ENCODE measurements around the gene PHLPP1.

Gene PHLPP1

GRCh38 chr18:62856294-62856693 lies 141.0 kb downstream of the PHLPP1 start:
- Histone ChIP-seq H3K27ac (ENCODE audit: low read depth, low read length) (no peak overlapping the region), H3K9me3 (ENCODE audit: insufficient read depth, low read length) (no peaks in the 10 kb centered on the region), H3K4me3 (ENCODE audit: insufficient read depth, low read length, poor library complexity, severe bottlenecking) (no peak overlapping the region), H3F3A (ENCODE audit: insufficient read depth) (no peaks in the 10 kb centered on the region), H3K79me2 (ENCODE audit: insufficient read depth, low read length) (no peaks in the 10 kb centered on the region), H3K27me3 (ENCODE audit: low read length) (no peaks in the 10 kb centered on the region), H3K36me3 (ENCODE audit: low read length) (no peaks in the 10 kb centered on the region), H3K9ac (ENCODE audit: low read length) (no peak overlapping the region), H2AFZ (ENCODE audit: low read depth, low read length, severe bottlenecking) (no peak overlapping the region), H4K20me1 (ENCODE audit: low read depth, low read length) (no peaks in the 10 kb centered on the region), H3K4me2 (ENCODE audit: low read depth, low read length, poor library complexity, severe bottlenecking) (no peak overlapping the region), H3K9me2 (replicated peaks; ENCODE audit: insufficient read depth, low read length) (no peaks in the 10 kb centered on the region)
- TF ChIP-seq EZH2phosphoT487 (conservative IDR thresholded peaks at IDR 0.05; ENCODE audit: low read length) (no peak), CTCF (IDR thresholded peaks at IDR 0.05; ENCODE audit: insufficient read depth, low read length, poor library complexity, severe bottlenecking) (no peak)

GRCh38 chr18:62857263-62857976 lies 142.1 kb downstream of the PHLPP1 start:
- Histone ChIP-seq H3K9me3 (ENCODE audit: insufficient read depth, low read length) (no peaks in the 10 kb centered on the region), H3K79me2 (ENCODE audit: insufficient read depth, low read length) (no peaks in the 10 kb centered on the region), H3K9me2 (replicated peaks; ENCODE audit: insufficient read depth, low read length) (no peaks in the 10 kb centered on the region), H3K4me2 (ENCODE audit: low read depth, low read length, poor library complexity, severe bottlenecking) (no peak overlapping the region), H4K20me1 (ENCODE audit: low read depth, low read length) (no peaks in the 10 kb centered on the region), H3F3A (ENCODE audit: insufficient read depth) (no peaks in the 10 kb centered on the region), H3K27ac (ENCODE audit: low read depth, low read length) (no peak overlapping the region), H3K4me3 (ENCODE audit: insufficient read depth, low read length, poor library complexity, severe bottlenecking) (no peak overlapping the region), H3K36me3 (ENCODE audit: low read length) (no peaks in the 10 kb centered on the region), H3K27me3 (ENCODE audit: low read length) (no peaks in the 10 kb centered on the region), H2AFZ (ENCODE audit: low read depth, low read length, severe bottlenecking) (no peak overlapping the region), H3K9ac (ENCODE audit: low read length) (no peak overlapping the region)
- no peak for TF ChIP-seq CTCF (IDR thresholded peaks at IDR 0.05; ENCODE audit: insufficient read depth, low read length, poor library complexity, severe bottlenecking)
- no peak for TF ChIP-seq EZH2phosphoT487 (conservative IDR thresholded peaks at IDR 0.05; ENCODE audit: low read length)

- Histone ChIP-seq H3F3A (ENCODE audit: insufficient read depth) (no peaks in the 10 kb centered on the region), H4K20me1 (ENCODE audit: low read depth, low read length) (no peaks in the 10 kb centered on the region), H3K9me2 (replicated peaks; ENCODE audit: insufficient read depth, low read length) (no peaks in the 10 kb centered on the region), H3K27ac (ENCODE audit: low read depth, low read length) (no peak overlapping the region), H3K4me3 (ENCODE audit: insufficient read depth, low read length, poor library complexity, severe bottlenecking) (no peak overlapping the region), H3K79me2 (ENCODE audit: insufficient read depth, low read length) (no peaks in the 10 kb centered on the region), H3K27me3 (ENCODE audit: low read length) (no peaks in the 10 kb centered on the region), H3K9me3 (ENCODE audit: insufficient read depth, low read length) (no peaks in the 10 kb centered on the region), H3K4me2 (ENCODE audit: low read depth, low read length, poor library complexity, severe bottlenecking) (no peak overlapping the region), H3K9ac (ENCODE audit: low read length) (no peak overlapping the region), H2AFZ (ENCODE audit: low read depth, low read length, severe bottlenecking) (no peak overlapping the region), H3K36me3 (ENCODE audit: low read length) (no peaks in the 10 kb centered on the region)
- no peak for TF ChIP-seq CTCF (IDR thresholded peaks at IDR 0.05; ENCODE audit: insufficient read depth, low read length, poor library complexity, severe bottlenecking)
- no peak for TF ChIP-seq EZH2phosphoT487 (conservative IDR thresholded peaks at IDR 0.05; ENCODE audit: low read length)
Observed at GRCh38 chr18:62860062-62860461, 144.7 kb downstream of the PHLPP1 start.
